OCI-LY3 (cell line): Measurements from ENCODE around the gene TNFRSF17.
"Not testable (repeated sequence)": the region's sequence is repeated elsewhere in the genome, so short reads cannot be mapped to it uniquely, and the experiment has no call there.

Experiments used
- EZH2phosphoT487 ChIP-seq: fragments of 200-600 bp; shearing (Covaris generic); IDR thresholded peaks from 2 replicates; pipeline ENCODE4 v1.6.1; 2018; ENCODE audit warnings: antibody characterized with exemption, mixed run types, low read depth
- TF ChIP-seq, protein P1 (sequence below): fragments of 200-600, 300-600 bp; sonication (generic); IDR thresholded peaks from 2 replicates; pipeline ENCODE4 v1.5.1; 2014; ENCODE audit warnings: antibody characterized with exemption, low read length, low read depth

DNA sequence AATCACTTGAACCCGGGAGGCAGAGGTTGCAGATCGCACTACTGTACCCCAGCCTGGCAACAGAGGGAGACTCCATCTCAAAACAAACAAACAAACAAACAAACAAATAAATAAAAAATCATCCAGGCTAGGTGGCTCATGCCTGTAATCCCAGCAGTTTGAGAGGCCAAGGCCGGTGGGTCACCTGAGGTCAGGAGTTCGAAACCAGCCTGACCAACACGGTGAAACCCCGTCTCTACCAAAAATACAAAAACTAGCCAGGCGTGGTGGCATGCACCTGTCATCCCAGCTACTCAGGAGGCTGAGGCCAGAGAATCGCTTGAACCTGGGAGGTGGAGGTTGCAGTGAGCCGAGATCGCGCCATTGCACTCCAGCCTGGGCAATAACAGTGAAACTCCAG is 2.0 kb upstream of the TNFRSF17 start:
- TF ChIP-seq, protein P1, sequence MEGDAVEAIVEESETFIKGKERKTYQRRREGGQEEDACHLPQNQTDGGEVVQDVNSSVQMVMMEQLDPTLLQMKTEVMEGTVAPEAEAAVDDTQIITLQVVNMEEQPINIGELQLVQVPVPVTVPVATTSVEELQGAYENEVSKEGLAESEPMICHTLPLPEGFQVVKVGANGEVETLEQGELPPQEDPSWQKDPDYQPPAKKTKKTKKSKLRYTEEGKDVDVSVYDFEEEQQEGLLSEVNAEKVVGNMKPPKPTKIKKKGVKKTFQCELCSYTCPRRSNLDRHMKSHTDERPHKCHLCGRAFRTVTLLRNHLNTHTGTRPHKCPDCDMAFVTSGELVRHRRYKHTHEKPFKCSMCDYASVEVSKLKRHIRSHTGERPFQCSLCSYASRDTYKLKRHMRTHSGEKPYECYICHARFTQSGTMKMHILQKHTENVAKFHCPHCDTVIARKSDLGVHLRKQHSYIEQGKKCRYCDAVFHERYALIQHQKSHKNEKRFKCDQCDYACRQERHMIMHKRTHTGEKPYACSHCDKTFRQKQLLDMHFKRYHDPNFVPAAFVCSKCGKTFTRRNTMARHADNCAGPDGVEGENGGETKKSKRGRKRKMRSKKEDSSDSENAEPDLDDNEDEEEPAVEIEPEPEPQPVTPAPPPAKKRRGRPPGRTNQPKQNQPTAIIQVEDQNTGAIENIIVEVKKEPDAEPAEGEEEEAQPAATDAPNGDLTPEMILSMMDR, result not testable (repeated sequence)
- TF ChIP-seq EZH2phosphoT487, result not testable (repeated sequence)
